ENCODE results near the gene ATF3.

The ATF3 gene

DNA sequence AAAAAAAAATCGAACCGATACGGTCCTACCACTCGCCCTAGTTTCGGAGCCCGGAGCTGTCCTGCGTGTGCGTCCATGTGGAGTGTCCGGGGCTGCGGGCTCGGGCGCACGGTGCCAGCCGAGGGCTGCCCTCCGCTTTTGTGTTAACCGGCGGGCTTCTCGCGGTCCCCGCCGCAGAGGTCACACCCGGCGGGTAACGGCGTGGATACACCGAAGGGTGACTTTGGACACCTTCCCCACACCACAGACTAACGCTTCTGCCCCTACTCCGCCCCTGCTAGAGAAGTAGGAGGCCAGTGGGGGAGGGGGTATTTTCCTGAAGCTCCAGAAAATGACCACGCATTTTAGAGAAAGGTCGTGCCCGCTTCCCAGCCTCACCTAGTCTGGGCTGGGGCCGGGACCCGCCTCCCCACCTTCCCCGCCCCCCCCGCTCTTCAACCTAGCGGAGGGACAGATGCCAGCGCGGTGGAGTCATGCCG, 609 bp upstream of the ATF3 start:
- in situ Hi-C loops (cut with HindIII; ENCODE audit: low sequenced_read_pairs), result no loop called here

DNA sequence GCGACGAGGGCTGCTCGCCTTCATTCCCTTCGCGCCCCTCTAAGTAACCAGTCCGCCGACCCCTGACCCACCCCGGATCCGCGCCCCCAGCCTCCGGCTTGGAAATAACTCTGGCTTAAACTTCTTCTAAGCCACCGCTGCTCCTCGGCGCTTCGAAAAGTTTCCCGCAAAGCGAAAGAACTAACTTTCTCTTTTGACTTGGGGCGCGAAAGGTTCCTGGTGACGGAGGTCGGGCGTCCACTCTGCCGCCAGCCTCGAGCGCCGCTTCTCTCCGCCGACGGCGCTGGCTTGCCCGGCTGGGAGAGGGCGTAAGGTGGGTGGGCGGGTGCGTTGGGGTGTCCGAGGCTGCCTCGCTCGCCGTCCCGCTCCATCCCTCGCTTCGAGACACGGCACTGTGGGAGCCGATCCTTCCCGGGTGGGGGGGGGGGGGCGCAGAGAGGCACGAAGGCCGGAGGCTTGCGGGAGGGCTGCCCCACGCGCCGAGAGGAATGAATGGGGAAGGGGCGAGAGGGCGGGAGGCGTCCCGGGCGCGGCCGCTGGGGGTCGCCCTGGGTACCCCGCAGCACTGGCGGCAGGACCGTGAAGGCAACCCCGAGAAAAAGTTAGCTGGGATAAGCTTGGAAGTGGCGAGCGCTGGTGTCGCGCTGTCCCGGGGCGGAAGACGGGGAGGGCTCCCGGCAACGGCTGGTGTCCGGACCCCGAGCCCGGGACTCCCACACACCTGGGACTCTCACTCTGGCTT, 569 bp downstream of the ATF3 start:
- in situ Hi-C loops (cut with HindIII; ENCODE audit: low sequenced_read_pairs), result no loop called here

DNA sequence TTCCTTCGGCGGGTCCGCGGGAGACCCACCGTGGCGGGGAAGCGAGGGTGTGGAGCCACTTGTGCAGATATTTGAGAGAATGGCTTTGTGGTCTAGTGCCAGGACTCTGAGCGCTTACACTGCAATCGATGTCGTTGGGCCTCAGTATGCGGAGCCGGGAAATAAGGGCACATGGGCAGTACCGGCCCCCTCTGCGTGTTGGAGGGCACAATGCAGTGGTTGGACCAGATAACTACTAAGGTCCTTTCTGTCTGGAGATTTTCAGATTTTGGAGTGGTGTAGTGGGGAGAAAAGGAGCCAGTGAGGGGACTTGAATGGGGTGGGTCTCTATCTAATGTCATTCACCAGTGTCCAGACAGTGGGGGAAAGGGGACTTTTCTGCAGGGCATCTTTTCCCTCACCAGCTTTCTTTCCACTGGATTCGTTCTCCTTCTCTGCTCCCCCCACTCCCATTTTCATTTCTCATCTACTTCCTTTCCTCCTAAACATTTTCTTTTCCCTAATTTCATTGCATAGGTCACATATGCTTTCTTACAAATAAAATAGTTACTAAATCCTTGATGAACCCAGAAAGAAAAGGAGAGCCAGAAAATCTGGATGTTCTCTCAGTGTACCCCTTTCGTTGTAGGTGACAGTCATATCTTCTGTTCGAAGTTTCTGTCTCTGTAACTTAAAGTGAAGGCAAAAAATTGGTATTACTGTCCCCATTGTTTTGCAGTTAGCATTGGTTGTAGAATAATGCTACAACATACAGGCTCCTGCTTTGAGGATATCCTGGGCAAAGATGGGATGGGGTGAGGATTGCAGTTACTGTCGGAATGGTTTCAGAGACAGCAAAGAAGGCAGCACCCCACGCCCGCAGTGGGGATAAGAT, 1.4 kb downstream of the ATF3 start:
- in situ Hi-C loops (cut with HindIII; ENCODE audit: low sequenced_read_pairs), result no loop called here

DNA sequence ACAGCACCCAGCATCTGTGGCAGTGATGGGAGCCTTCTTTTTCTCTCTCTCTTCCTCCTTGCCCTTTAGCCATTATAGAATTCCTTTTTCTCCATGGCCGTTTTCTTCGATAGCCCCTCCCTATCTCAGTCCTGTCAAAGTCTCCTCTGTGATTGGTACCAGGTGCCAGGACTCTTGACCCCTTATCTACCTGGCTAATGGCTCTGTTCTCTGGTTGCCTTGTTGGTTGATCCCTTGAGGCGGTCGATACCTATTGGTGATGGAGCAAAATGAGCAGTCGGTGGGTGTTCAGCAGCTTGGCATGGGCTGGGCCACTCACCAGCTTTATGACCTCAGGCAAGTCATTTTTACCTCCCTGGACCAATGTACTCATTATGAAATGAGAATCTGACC, 2.0 kb downstream of the ATF3 start:
- in situ Hi-C loops (cut with HindIII; ENCODE audit: low sequenced_read_pairs), result no loop called here

DNA sequence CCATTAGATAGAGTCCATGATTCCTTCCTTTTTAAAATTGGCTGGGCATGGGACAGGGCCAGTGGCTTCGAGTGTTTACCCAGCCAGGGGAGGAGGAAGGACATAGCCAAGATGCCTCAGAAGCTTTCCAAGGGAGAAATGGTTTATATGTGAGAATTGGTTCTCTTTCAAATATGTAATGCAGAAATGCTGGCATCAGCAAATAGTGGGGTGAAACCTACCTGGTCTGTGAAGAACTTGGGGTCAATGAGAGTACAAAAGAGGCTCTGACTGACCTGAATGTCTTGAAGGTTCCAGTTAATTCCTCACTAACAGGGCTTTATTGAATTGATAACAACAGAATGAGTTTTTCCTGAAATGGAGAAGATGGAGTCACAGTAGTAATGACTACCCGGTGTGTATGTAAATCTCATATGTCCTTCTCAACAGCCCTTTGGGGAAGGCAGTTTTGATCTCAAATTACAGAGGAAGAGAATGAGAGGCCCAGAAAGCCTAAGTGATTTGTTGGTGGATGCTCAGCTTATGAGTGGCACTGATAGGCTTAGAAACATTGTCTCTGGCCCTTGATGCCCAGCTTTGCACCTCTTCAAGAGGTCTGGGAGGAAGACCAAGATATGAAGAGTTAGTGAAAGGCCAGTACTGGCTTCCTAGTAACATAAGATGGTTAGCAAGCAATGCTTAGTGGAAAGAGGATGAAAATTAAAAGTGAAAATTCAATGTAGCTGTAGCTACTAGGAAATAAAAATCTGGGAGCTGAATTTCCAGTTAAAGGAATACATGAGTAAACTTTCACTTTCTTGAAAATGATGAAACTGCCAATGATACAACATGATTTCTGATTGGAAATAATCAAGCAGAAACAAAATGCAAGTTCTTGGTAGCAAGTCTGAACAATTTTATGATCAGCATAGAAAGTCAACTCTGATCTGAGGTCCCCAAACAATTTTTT, 2.7 kb downstream of the ATF3 start:
- in situ Hi-C loops (cut with HindIII; ENCODE audit: low sequenced_read_pairs), result no loop called here

DNA sequence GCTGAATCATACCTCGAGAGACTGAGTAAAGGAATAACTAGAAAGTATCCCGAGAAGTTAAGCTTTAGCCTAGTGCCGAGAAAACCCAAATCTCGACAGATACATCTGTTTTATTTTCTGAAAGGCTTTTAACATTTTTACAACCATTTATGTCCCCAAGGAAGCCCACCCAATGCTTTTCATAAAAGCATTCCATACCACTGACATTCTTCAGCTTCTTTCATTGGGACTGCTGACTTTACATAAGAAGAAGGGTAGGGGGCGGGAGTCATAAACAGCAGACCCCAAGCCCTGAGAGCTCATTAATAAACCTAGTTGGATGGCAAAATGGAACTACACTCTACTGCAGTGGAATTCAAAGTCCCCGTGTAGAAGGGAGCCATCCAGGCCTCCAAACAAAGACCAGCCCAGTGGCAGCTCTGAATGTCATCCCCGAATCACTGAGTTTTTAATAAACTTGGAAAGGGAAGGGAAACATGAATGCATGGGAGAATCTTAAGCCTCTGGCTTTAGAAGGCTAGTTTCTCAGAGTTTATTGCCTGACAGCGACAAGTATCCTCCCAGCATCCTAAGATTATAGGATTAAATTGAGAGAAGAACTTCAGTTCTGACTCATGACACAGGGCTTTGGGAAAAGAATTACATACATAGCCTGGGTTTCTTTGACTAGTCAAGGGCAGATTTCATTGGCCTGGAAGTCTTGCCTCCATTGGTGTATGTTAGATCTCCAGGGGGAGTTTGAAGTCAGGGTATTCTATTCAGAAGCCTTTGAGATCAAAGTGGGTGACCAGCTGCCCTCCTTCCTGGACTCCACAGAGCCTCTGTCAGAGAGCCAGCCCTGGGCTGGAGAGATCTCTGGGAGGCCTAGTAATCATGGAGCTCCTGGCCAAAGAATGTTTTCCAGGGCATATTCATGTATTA, 3.7 kb downstream of the ATF3 start:
- in situ Hi-C loops (cut with HindIII; ENCODE audit: low sequenced_read_pairs), result no loop called here

DNA sequence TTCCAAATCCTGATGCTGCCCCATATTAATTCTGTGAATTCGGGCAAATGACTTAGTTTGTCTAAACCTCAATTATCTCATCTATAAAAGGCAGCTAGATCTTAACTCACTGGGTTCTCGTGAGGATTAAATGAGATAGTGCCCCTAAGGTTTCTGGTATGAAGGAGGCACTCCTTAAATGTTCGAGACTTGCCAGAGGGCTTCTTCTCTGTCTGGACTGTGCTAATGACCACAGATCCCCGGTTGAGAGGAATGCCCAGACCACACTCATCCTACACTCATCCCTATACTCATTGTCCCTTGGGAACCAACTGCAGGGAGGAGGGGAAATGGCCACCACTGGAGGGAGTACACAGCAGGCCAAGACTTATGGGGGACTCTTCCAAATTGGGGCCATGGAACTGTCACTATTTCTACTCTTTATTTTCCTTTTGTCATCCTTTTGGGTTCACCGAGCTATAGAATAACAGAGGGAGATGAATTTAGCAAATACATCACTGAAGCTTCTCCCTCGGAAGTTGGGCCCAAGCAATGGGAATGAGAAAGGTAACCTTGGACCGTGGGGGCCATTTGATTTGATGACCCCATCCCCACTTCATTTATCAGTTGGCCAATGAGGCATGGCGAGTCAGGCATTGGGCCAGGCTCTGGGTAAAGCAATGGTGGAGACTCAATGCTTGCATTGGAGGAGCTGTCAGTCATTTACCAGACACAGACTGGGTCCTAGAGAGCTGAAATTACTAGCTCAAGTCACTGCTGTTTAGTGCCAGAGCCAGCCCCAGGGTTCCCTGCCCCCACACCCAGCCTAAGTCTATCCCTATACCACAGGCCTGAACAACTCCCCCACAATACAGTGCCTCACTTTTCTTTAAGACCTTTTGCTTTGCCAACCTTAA, 5.1 kb downstream of the ATF3 start:
- in situ Hi-C loops (cut with HindIII; ENCODE audit: low sequenced_read_pairs), result no loop called here

DNA sequence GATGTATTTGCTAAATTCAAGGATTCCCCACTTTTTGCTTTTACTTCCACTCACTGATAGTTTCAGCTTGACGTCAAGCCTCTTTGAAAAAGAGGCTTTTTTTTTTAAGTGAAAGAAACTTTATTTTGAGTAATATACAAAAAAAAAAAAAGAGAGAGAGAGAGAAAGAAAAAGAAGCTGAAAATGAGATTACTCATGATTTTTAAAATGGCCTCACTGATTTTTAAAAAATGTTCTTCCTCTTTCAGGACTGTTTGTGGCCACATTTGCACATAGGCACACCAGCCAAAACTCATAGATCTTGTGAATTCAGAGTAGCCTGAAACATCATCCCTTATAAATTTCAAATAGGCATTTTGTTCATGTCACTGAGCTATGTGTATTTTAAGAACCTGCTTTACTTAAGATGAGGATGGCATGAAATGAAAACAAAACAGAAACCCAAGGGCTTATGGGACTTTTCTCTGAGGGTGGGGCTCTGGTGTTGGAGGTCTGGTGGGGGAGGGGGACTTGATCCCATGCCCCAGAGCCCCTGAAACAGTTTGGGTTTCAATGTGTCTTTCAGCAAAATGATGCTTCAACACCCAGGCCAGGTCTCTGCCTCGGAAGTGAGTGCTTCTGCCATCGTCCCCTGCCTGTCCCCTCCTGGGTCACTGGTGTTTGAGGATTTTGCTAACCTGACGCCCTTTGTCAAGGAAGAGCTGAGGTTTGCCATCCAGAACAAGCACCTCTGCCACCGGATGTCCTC, 6.1 kb downstream of the ATF3 start:
- in situ Hi-C loops (cut with HindIII; ENCODE audit: low sequenced_read_pairs), result no loop called here

DNA sequence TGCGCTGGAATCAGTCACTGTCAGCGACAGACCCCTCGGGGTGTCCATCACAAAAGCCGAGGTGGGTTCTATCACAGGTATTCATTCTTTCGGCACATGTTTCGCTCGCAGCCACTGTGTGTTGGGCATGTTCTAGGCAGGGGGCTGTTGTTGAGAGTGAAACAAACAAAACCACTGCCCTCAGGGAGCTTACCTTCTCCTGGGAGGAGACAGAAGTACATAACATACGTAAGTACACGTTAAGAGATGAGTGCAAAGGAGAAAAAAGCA, 6.6 kb downstream of the ATF3 start:
- in situ Hi-C loops (cut with HindIII; ENCODE audit: low sequenced_read_pairs), result no loop called here

DNA sequence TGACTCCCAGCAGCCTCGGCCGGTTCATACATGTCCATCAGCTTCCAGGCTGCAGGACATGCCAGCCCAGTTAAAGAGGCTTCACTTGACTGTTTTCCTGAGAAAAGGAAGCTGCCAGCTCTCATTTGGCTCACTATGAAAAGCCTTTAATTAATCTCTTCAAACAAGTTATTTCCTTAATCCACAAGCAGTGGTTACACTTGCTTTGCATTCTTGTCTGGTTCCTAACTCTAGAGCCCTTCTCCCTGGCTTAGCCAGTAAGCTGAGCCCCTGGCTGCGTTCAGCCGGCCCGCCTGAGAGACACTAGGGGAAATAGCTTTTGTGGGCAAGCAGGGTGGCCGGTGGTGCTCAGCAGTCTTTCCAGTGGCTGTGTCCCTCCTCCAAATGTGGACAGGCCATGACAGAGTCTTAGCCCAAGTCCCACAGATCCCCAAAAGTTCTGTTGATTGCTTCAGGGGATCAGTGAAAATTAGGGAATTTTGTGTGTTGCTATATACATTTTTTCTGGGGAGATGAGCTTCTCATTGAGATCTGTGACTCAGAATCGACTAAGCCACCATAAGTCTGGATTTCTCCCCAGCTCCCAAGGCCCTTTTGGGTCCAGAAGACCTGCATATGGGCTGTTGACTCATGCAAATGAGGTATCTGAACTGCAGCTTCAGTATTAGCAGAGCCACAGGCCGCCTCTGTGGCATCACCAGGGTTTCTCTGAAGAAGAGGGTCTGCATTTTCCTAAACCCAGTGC, 10.1 kb downstream of the ATF3 start:
- in situ Hi-C loops (cut with HindIII; ENCODE audit: low sequenced_read_pairs), result no loop called here

DNA sequence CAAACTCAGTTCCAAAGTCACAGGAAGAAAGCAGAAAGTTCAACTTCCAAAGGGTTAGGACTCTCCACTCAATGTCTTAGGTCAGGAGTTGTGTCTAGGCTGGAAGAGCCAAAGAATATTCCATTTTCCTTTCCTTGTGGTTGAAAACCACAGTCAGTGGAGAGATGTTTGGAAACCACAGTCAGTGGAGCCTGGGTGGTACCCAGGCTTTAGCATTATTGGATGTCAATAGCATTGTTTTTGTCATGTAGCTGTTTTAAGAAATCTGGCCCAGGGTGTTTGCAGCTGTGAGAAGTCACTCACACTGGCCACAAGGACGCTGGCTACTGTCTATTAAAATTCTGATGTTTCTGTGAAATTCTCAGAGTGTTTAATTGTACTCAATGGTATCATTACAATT, 11.7 kb downstream of the ATF3 start:
- in situ Hi-C loops (cut with HindIII; ENCODE audit: low sequenced_read_pairs), result no loop called here

DNA sequence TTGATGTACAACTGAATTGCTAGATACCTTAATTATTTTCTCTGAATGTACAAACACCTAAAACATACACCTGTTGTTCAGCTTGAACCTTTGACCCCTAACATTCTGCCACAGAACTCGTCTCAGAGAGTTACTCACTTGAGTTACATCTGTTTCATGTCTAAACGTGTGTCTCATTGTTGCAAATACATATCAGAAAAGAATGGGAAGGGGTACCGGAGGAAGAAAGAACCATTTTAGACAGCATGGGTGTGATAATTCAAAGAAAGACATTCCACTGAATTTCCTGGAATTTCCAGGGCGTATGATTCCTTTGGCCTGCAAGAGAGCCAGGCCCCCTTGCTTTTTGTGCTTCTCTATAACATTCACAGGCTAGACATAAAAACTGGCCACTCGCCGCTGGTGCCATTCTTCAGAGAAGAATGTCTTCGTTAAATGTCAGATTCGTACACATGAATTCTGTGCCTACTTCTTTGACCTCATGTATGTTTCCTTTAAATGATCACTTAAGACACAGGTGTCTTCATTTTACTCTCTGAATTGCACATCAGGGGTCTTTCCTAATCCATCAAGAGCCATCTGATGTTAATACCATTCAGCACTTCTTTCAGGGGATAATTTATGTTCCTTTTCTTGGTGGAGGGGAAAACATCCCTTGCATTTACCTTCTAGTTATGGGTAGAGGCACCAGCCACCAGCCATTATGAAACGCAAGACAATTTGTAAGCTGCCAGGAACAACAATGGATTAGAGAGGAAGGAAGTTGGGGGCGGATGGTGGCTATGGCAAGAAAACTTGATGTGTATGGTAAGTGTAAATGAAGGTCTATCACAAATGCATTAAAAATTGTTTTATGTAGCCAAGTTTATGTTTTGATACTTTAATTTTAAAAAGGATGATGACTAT, 12.7 kb downstream of the ATF3 start:
- in situ Hi-C loops (cut with HindIII; ENCODE audit: low sequenced_read_pairs), result no loop called here

DNA sequence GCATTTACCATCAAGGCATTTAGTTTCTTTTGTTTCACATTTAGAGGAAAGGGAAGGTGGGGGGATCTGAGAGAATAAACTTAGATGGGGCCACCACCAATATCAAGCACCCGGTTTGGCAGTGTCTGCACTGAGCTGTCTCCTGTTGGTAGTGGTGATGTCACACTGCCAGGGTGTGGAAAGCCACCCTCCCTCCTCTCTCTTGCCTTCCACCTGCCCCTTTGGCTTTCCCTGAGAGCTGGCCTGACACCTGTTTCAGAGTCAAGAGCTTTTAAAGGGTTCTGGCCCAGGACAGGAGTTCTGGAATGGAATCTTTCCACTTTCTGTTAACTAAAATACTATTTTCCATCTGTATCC, 13.4 kb downstream of the ATF3 start:
- in situ Hi-C loops (cut with HindIII; ENCODE audit: low sequenced_read_pairs), result no loop called here

DNA sequence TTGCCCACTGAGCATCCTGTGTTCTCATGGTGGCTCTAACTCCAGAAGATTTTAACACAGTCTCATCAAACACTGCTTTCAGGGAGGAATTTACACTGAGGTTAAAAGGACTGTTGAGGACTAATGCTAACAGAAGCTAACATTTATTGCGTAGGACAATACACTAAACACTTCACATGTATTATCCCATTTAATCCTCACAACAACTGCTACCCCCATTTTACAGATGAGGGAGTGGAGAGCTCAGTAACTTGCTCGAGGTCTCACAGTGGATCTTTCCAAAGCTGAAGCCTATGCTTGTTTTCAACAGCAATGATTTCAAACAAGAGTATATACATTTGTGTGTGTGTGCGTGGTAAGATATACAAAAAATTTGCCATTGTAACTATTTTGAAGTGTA, 13.9 kb downstream of the ATF3 start:
- in situ Hi-C loops (cut with HindIII; ENCODE audit: low sequenced_read_pairs), result no loop called here

DNA sequence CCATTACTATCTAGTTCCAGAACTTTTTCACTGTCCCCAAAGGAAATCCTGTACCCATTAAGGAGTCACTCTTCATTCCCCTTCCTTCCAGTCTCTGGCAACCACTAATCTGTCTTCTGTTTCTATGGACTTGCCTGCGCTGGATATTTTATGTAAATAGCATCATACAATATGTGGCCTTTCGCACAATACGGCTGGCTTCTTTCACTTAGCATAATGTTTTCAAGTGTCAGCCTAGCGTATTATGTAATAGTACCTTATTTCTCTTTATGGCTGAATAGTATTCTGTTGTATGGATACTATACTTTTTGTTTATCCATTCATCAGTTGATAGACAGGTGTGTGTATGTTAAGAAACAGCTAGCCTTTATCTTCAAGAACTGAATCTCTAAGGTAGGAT, 14.3 kb downstream of the ATF3 start:
- in situ Hi-C loops (cut with HindIII; ENCODE audit: low sequenced_read_pairs), result no loop called here

DNA sequence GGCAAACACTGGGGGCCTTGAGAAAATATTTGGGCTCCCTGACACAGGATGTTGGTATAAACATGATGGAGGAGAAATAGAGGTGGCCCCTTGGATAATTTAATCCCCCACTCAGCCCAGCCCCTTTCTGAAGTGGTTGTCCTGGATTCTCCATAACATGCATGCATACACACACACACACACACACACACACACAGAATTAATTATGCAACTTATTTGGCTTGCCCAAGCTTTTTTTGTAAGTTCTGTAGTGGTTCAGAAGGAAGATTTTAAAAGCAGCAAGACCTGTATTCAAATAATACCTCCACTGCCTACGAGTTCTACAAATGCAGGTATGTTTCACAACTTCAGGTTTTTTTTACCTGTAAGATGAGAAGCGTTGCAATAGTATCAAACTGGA, 15.0 kb downstream of the ATF3 start:
- in situ Hi-C loops (cut with HindIII; ENCODE audit: low sequenced_read_pairs), result no loop called here

DNA sequence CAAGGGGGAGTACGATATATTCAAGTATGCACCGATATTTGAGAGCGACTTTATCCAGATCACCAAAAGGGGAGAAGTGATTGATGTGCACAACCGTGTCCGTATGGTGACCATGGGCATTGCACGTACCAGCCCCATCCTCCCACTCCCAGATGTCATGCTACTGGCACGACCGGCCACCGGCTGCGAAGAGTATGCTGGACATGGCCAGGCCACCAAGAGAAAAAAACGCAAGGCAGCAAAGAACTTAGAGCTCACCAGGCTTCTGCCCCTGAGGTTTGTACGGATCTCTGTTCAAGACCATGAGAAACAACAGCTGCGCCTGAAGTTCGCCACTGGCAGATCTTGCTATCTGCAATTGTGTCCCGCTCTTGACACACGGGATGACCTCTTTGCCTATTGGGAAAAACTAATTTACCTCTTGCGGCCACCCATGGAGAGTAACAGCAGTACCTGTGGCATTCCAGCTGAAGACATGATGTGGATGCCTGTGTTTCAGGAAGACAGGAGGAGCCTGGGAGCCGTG, 16.5 kb downstream of the ATF3 start:
- in situ Hi-C loops (cut with HindIII; ENCODE audit: low sequenced_read_pairs), result no loop called here
